DND-41 (cell line): ENCODE measurements around the gene HMBS.

Experiments
- ATAC-seq: fragments of 200-7000 bp; cut with Tn5 transposase; 3 replicates; pipeline ENCODE4 v1.9.1; 2021; ENCODE audit warnings: low read depth; ENCODE audit not compliant: insufficient read depth
- DNase-seq: peaks from one replicate; pipeline ENCODE4 v3.0.0-alpha.2; 2020
- H2AFZ ChIP-seq: 2 replicates; pipeline ENCODE4 v1.6.0; 2012; ENCODE audit warnings: low read depth, low read length
- H3K27ac ChIP-seq: 2 replicates; pipeline ENCODE4 v1.5.1; 2012; ENCODE audit warnings: low read length, inconsistent platforms
- H3K27me3 ChIP-seq: fragments of 200-600 bp; sonication (generic); 2 replicates; pipeline ENCODE4 v1.6.0; 2012; ENCODE audit warnings: low read length, mild to moderate bottlenecking, inconsistent platforms; ENCODE audit not compliant: insufficient read depth, poor library complexity
- H3K36me3 ChIP-seq: 2 replicates; pipeline ENCODE4 v1.5.1; 2012; ENCODE audit warnings: low read length, inconsistent platforms; ENCODE audit not compliant: insufficient read depth
- H3K4me1 ChIP-seq: 2 replicates; pipeline ENCODE4 v1.5.1; 2012; ENCODE audit warnings: mild to moderate bottlenecking, low read length; ENCODE audit not compliant: insufficient read depth
- H3K4me2 ChIP-seq: 2 replicates; pipeline ENCODE4 v1.6.0; 2012; ENCODE audit warnings: mild to moderate bottlenecking, moderate library complexity, low read length, inconsistent platforms; ENCODE audit not compliant: insufficient read depth
- H3K4me3 ChIP-seq, 2 experiments: fragments of 200-600 bp in 1 of 2; shearing (Covaris generic) in 1 of 2; 2 replicates each; pipeline ENCODE4 v1.5.1; 2012 to 2016; ENCODE audit warnings: inconsistent platforms in 2 of 2, low read length in 2 of 2, mild to moderate bottlenecking in 2 of 2, low read depth in 1 of 2, moderate library complexity in 1 of 2
- H3K79me2 ChIP-seq: 2 replicates; pipeline ENCODE4 v1.6.0; 2012; ENCODE audit warnings: low read length, inconsistent platforms; ENCODE audit not compliant: insufficient read depth
- H3K9ac ChIP-seq: 2 replicates; pipeline ENCODE4 v1.6.0; 2012; ENCODE audit warnings: low read depth, mild to moderate bottlenecking, inconsistent platforms, low read length, moderate library complexity
- H3K9me3 ChIP-seq: 2 replicates; pipeline ENCODE4 v1.5.1; 2012; ENCODE audit warnings: low read length, moderate library complexity, mild to moderate bottlenecking, inconsistent platforms; ENCODE audit not compliant: insufficient read depth, severe bottlenecking
- H4K20me1 ChIP-seq: 2 replicates; pipeline ENCODE4 v1.6.0; 2012; ENCODE audit warnings: low read length; ENCODE audit not compliant: insufficient read depth
- CTCF ChIP-seq: IDR thresholded peaks from 2 replicates; pipeline ENCODE4 v1.5.1; 2012; ENCODE audit warnings: borderline replicate concordance, low read length, moderate library complexity, mild to moderate bottlenecking; ENCODE audit not compliant: poor library complexity, severe bottlenecking; ENCODE audit errors: extremely low read depth
- EZH2 ChIP-seq: IDR thresholded peaks from 3 replicates; pipeline ENCODE4 v1.6.1; 2012; ENCODE audit warnings: borderline replicate concordance, low read depth, mild to moderate bottlenecking, moderate library complexity, low read length, inconsistent platforms; ENCODE audit not compliant: severe bottlenecking

The HMBS gene

DNA sequence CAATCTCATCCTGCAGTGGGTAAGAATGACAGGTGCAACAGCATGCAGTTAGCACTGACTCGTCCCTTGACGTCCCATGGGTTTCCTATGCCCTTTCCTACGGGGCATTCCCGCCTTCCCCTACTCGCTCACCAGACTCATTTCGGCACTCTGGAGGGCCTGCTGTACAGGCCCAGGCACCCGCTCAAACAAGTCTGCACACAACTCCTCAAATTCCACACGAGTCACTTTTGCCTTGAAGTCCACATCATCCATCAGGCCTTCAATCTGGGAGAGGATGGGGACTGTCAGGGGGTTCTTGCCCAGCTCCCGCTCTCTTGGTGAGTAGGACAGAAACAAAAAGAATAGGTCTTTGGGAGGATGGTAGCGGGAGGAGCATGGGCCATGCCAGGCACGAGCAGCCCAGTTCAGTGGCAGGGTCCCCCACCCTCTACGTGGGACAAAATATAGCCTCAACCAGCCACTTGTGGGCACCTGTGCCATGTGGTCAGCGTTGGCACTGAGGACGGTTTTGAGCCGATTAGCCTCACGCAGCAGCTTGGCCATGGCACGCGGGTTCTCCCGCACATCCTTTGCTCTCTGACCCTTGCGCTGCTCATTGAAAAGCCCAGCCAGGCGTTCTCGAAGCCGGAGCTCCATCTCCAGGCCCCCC is 32.4 kb upstream of the HMBS start:
- DNase-seq, result no peak

GRCh38 chr11:119054418-119054817 is 30.3 kb upstream of the HMBS start:
- peaks cover 63% of the 10 kb centered on the region for H3K36me3 ChIP-seq
- H3K9me3 ChIP-seq, result no peaks in the 10 kb centered on the region
- peaks cover 47% of the 10 kb centered on the region for H3K79me2 ChIP-seq
- H3K4me3 ChIP-seq, result no peak overlapping the region
- no peak overlapping the region for H3K9ac ChIP-seq
- no peaks in the 10 kb centered on the region for H3K27me3 ChIP-seq
- ATAC-seq (no peak), DNase-seq (no peak)
- peaks cover 28% of the 10 kb centered on the region for H3K4me1 ChIP-seq
- H3K27ac ChIP-seq, result no peak overlapping the region
- H2AFZ ChIP-seq, result no peak overlapping the region
- H4K20me1 ChIP-seq, result peaks cover 26% of the 10 kb centered on the region; the same call in 1 of the 2 replicates
- H3K4me2 ChIP-seq, result peak overlapping the region; percentile 93; the same call in 1 of the 2 replicates
- no peak for TF ChIP-seq CTCF

More for the DNA sequence above, 32.4 kb upstream of the HMBS start:
- H3K36me3 ChIP-seq, result peaks cover 84% of the 10 kb centered on the region
- ATAC-seq, result no peak
- peaks cover 18% of the 10 kb centered on the region for H3K4me1 ChIP-seq
- peaks cover 26% of the 10 kb centered on the region; the same call in 1 of the 2 replicates for H4K20me1 ChIP-seq
- H3K27me3 ChIP-seq, result no peaks in the 10 kb centered on the region
- H3K79me2 ChIP-seq, result peaks cover 36% of the 10 kb centered on the region
- H3K4me2 ChIP-seq, result no peak overlapping the region
- H3K27ac ChIP-seq, result no peak overlapping the region
- TF ChIP-seq EZH2, result no peak
- no peak for TF ChIP-seq CTCF
- H2AFZ ChIP-seq, result no peak overlapping the region
- H3K4me3 ChIP-seq, result no peak overlapping the region
- H3K9ac ChIP-seq, result no peak overlapping the region
- no peaks in the 10 kb centered on the region for H3K9me3 ChIP-seq

DNA sequence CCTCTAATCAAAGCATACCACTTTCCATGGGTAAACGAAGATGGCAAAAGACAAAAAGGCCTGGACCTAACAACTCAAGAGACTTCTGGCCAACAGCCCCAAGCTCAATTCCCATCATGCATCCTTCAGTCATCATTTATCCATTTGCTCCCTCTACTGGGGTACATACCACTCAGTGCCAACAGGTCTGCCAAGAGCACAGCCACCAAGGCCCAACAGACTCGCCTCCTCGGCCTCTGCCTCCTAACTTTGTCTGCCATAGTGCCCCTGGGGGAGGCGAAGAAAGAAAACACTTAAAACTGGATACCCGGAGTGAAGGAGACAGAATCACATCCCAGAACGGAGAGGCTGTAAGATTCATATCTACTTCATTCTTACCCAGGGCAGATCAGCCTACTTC is 28.8 kb upstream of the HMBS start:
- H4K20me1 ChIP-seq, result peaks cover 26% of the 10 kb centered on the region; the same call in 1 of the 2 replicates
- TF ChIP-seq CTCF (peak; percentile 48), EZH2 (no peak)
- peak; percentile 17 for DNase-seq
- H3K79me2 ChIP-seq, result peaks cover 48% of the 10 kb centered on the region
- H3K4me3 ChIP-seq, result peak overlapping the region; percentile 70 to 91; a peak in 3 of 4 replicates
- peak overlapping the region; percentile 93 for H3K9ac ChIP-seq
- H3K27ac ChIP-seq, result peak overlapping the region; percentile 92
- H2AFZ ChIP-seq, result peak overlapping the region; percentile 79; the same call in 1 of the 2 replicates
- peaks cover 28% of the 10 kb centered on the region for H3K4me1 ChIP-seq
- no peak for ATAC-seq
- peak overlapping the region; percentile 93 for H3K4me2 ChIP-seq
- H3K9me3 ChIP-seq, result no peaks in the 10 kb centered on the region
- peaks cover 48% of the 10 kb centered on the region for H3K36me3 ChIP-seq
- no peaks in the 10 kb centered on the region for H3K27me3 ChIP-seq
